ENCODE data around the gene PCCB. TPM values are rescaled to one million over a fixed set of nuclear protein-coding genes. Genes with fewer than 3 reads are reported as not detected.

The PCCB gene
- total and polyA plus RNA-seq, 7 experiments from 2014 or later = 13.6 to 30.9 (median 19.3) TPM

DNA sequence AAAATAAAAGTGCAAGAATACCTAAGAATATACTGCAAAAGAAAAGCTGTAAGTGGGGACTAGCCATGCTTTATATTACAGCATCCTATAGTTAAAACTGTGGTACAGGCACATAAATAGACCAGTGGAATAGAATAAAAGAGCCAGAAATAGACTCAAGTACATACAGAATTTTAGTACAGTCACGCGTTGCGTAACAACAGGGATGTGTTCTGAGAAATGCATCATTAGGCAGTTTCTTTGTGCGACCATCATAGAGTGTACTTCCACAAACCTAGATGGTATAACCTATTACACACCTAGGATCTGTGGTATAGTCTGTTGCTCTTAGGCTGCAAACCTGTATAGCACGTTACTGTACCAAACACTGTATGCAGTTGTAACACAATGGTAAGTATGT is 61.8 kb downstream of the PCCB start:
- intact Hi-C loops (cut with micrococcal nuclease) = no loop called here
- DNase-seq (no peak), ATAC-seq (no peak)
- H3K9me3 Mint-ChIP-seq = peaks cover 0 to 1% (median 0%) of the 10 kb centered on the region in 11 donors
- peaks cover 0 to 2% (median 0%) of the 10 kb centered on the region in 7 donors for H3K4me1 Mint-ChIP-seq
- Histone ChIP-seq H3K4me3 (ENCODE audit: low read length) (no peak overlapping the region), H3K36me3 (ENCODE audit: control insufficient read depth in 2 of 3, insufficient read depth in 3 of 3, low read length in 3 of 3) (peaks cover 0 to 5% (median 0%) of the 10 kb centered on the region in 3 experiments), H3K27ac (ENCODE audit: low read depth, low read length) (no peak overlapping the region), H3K4me1 (ENCODE audit: control insufficient read depth in 2 of 2, insufficient read depth in 2 of 2, low read length in 2 of 2) (no peaks in the 10 kb centered on the region), H3K27me3 (ENCODE audit: control insufficient read depth in 2 of 2, insufficient read depth in 2 of 2, low read length in 2 of 2) (no peaks in the 10 kb centered on the region), H3K9me3 (ENCODE audit: control insufficient read depth in 2 of 3, low read length in 3 of 3) (no peaks in the 10 kb centered on the region)
- no peak overlapping the region for H3K4me3 Mint-ChIP-seq
- ChIA-PET POLR2A (no interaction called here), CTCF (interaction anchor here (0.6 kb wide), 1 partner anchor 27 kb away, joined by 4 read pairs; no protein-coding TSS in a partner anchor)
- no peaks in the 10 kb centered on the region for H3K27me3 Mint-ChIP-seq
- peaks cover 0 to 59% (median 36%) of the 10 kb centered on the region in 5 donors for H3K36me3 Mint-ChIP-seq
- no peak overlapping the region for H3K27ac Mint-ChIP-seq

GRCh38 chr3:136326316-136326715 is 76.2 kb downstream of the PCCB start:
- Mint-ChIP-seq H3K4me3 (no peak overlapping the region), H3K4me1 (peaks cover 0 to 4% (median 0%) of the 10 kb centered on the region in 7 donors), H3K9me3 (peaks cover 6 to 33% (median 28%) of the 10 kb centered on the region in 11 donors), H3K36me3 (peaks cover 20 to 83% (median 68%) of the 10 kb centered on the region in 5 donors), H3K27me3 (no peaks in the 10 kb centered on the region), H3K27ac (no peak overlapping the region)
- H3K27ac ChIP-seq (ENCODE audit: low read depth, low read length) = no peak overlapping the region
- DNase-seq = no peak
- H3K4me3 ChIP-seq (ENCODE audit: low read length) = no peak overlapping the region
- H3K36me3 ChIP-seq (ENCODE audit: control insufficient read depth in 2 of 3, insufficient read depth in 3 of 3, low read length in 3 of 3) = peaks cover 0 to 50% (median 9%) of the 10 kb centered on the region in 3 experiments
- H3K27me3 ChIP-seq (ENCODE audit: control insufficient read depth in 2 of 2, insufficient read depth in 2 of 2, low read length in 2 of 2) = no peaks in the 10 kb centered on the region
- no peaks in the 10 kb centered on the region for H3K4me1 ChIP-seq (ENCODE audit: control insufficient read depth in 2 of 2, insufficient read depth in 2 of 2, low read length in 2 of 2)
- intact Hi-C loops (cut with micrococcal nuclease) = no loop called here
- no peak for ATAC-seq
- ChIA-PET POLR2A (interaction anchor here (0.5 kb wide), 1 partner anchor 29 kb away, joined by 3 read pairs; no protein-coding TSS in a partner anchor), CTCF (no interaction called here)
- peaks cover 0 to 14% (median 5%) of the 10 kb centered on the region in 3 experiments for H3K9me3 ChIP-seq (ENCODE audit: control insufficient read depth in 2 of 3, low read length in 3 of 3)

DNA sequence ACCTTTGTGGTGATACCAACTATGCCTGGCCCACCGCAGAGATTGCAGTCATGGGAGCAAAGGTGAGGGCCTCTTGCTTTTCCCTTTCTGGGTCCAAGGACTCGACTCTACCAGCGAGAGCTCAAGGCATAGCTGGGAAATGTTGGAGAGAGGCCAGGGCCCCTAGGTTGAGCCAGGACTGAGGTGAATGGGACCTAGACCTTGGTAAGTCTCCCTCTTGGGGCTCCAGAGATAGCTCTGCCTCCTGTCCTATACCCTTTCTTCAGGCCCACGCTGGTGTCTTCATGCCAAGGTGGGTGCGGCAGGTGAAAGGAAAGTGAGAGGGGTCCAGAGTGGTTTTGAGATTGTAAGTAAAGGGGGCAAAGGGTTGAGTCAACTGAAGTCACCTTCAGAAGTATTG is 77.5 kb downstream of the PCCB start:
- Mint-ChIP-seq H3K27me3 (no peaks in the 10 kb centered on the region), H3K36me3 (peaks cover 11 to 79% (median 60%) of the 10 kb centered on the region in 5 donors), H3K4me3 (no peak overlapping the region), H3K4me1 (peaks cover 0 to 4% (median 0%) of the 10 kb centered on the region in 7 donors), H3K9me3 (peaks cover 0 to 20% (median 17%) of the 10 kb centered on the region in 11 donors), H3K27ac (no peak overlapping the region)
- Histone ChIP-seq H3K4me1 (ENCODE audit: control insufficient read depth in 2 of 2, insufficient read depth in 2 of 2, low read length in 2 of 2) (no peaks in the 10 kb centered on the region), H3K4me3 (ENCODE audit: low read length) (no peak overlapping the region), H3K27me3 (ENCODE audit: control insufficient read depth in 2 of 2, insufficient read depth in 2 of 2, low read length in 2 of 2) (no peaks in the 10 kb centered on the region), H3K36me3 (ENCODE audit: control insufficient read depth in 2 of 3, insufficient read depth in 3 of 3, low read length in 3 of 3) (peaks cover 0 to 46% (median 9%) of the 10 kb centered on the region in 3 experiments), H3K9me3 (ENCODE audit: control insufficient read depth in 2 of 3, low read length in 3 of 3) (peaks cover 0 to 6% (median 5%) of the 10 kb centered on the region in 3 experiments), H3K27ac (ENCODE audit: low read depth, low read length) (no peak overlapping the region)
- ATAC-seq = no peak
- ChIA-PET POLR2A (interaction anchor here (0.6 kb wide), 1 partner anchor 78 kb away, joined by 3 read pairs; no protein-coding TSS in a partner anchor), CTCF (interaction anchor here (0.5 to 1.5 kb wide), 2 partner anchors 30 to 686 kb away, joined by 3 to 4 read pairs; no protein-coding TSS in a partner anchor)
- no peak for DNase-seq
- intact Hi-C loops (cut with micrococcal nuclease) = no loop called here

- Mint-ChIP-seq H3K4me1 (peaks cover 0 to 4% (median 0%) of the 10 kb centered on the region in 7 donors), H3K27ac (no peak overlapping the region), H3K9me3 (peaks cover 0 to 4% (median 0%) of the 10 kb centered on the region in 11 donors), H3K36me3 (peaks cover 3 to 79% (median 64%) of the 10 kb centered on the region in 5 donors), H3K4me3 (no peak overlapping the region), H3K27me3 (no peaks in the 10 kb centered on the region)
- no peaks in the 10 kb centered on the region for H3K4me1 ChIP-seq (ENCODE audit: control insufficient read depth in 2 of 2, insufficient read depth in 2 of 2, low read length in 2 of 2)
- no peak overlapping the region for H3K27ac ChIP-seq (ENCODE audit: low read depth, low read length)
- no peak overlapping the region for H3K4me3 ChIP-seq (ENCODE audit: low read length)
- intact Hi-C loops (cut with micrococcal nuclease) = no loop called here
- peaks cover 0 to 50% (median 13%) of the 10 kb centered on the region in 3 experiments for H3K36me3 ChIP-seq (ENCODE audit: control insufficient read depth in 2 of 3, insufficient read depth in 3 of 3, low read length in 3 of 3)
- no peak for DNase-seq
- CTCF ChIA-PET = no interaction called here
- POLR2A ChIA-PET = no interaction called here
- H3K27me3 ChIP-seq (ENCODE audit: control insufficient read depth in 2 of 2, insufficient read depth in 2 of 2, low read length in 2 of 2) = no peaks in the 10 kb centered on the region
- no peak for ATAC-seq
- no peaks in the 10 kb centered on the region for H3K9me3 ChIP-seq (ENCODE audit: control insufficient read depth in 2 of 3, low read length in 3 of 3)
Observed at GRCh38 chr3:136329593-136329992, 79.5 kb downstream of the PCCB start.

GRCh38 chr3:136330900-136331299 is 80.8 kb downstream of the PCCB start:
- peaks cover 0 to 59% (median 13%) of the 10 kb centered on the region in 3 experiments for H3K36me3 ChIP-seq (ENCODE audit: control insufficient read depth in 2 of 3, insufficient read depth in 3 of 3, low read length in 3 of 3)
- CTCF ChIA-PET = no interaction called here
- peaks cover 3 to 81% (median 58%) of the 10 kb centered on the region in 5 donors for H3K36me3 Mint-ChIP-seq
- no peaks in the 10 kb centered on the region for H3K9me3 ChIP-seq (ENCODE audit: control insufficient read depth in 2 of 3, low read length in 3 of 3)
- no peaks in the 10 kb centered on the region for H3K27me3 Mint-ChIP-seq
- peaks cover 0 to 4% (median 0%) of the 10 kb centered on the region in 7 donors for H3K4me1 Mint-ChIP-seq
- no peak for ATAC-seq
- no peak overlapping the region for H3K4me3 Mint-ChIP-seq
- H3K27ac ChIP-seq (ENCODE audit: low read depth, low read length) = no peak overlapping the region
- no peak overlapping the region for H3K4me3 ChIP-seq (ENCODE audit: low read length)
- H3K4me1 ChIP-seq (ENCODE audit: control insufficient read depth in 2 of 2, insufficient read depth in 2 of 2, low read length in 2 of 2) = no peaks in the 10 kb centered on the region
- H3K27ac Mint-ChIP-seq = peak overlapping the region in 1 of 9 donors; percentile 2
- no peak for DNase-seq
- H3K9me3 Mint-ChIP-seq = peaks cover 0 to 2% (median 0%) of the 10 kb centered on the region in 11 donors
- POLR2A ChIA-PET = no interaction called here
- intact Hi-C loops (cut with micrococcal nuclease) = loop anchor here in 1 of 2 donors (5.0 kb wide), 1 partner anchor 79 kb away; the partner anchor contains the start of gene PCCB
- no peaks in the 10 kb centered on the region for H3K27me3 ChIP-seq (ENCODE audit: control insufficient read depth in 2 of 2, insufficient read depth in 2 of 2, low read length in 2 of 2)

DNA sequence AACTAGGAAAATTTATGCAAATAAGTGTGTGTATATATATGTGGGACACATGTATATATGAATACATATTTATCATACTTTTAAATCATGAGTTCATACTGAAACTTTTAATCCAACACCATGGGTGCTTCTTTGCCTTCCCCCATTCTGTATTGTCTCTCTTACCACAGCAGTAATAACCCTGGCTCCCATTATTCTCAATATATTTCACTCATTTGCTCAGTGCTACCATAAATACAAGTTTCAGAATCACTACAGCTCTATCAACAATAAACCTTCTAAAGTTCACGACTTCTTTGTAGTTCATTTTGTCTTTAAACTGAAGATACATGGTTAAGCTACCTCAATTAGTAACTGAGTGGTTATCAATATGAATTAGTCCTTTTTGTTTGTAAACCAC is 82.2 kb downstream of the PCCB start:
- Mint-ChIP-seq H3K9me3 (peaks cover 0 to 2% (median 0%) of the 10 kb centered on the region in 11 donors), H3K27me3 (no peaks in the 10 kb centered on the region), H3K27ac (peak overlapping the region in 3 of 9 donors; percentile 6 to 53 (median 17)), H3K4me1 (peaks cover 0 to 4% (median 0%) of the 10 kb centered on the region in 7 donors), H3K4me3 (no peak overlapping the region), H3K36me3 (peaks cover 0 to 81% (median 49%) of the 10 kb centered on the region in 5 donors)
- DNase-seq = no peak
- ChIA-PET POLR2A (interaction anchor here (0.9 kb wide), 2 partner anchors 136 to 553 kb away, joined by 3 read pairs; no protein-coding TSS in a partner anchor), CTCF (no interaction called here)
- no peaks in the 10 kb centered on the region for H3K9me3 ChIP-seq (ENCODE audit: control insufficient read depth in 2 of 3, low read length in 3 of 3)
- no peak overlapping the region for H3K4me3 ChIP-seq (ENCODE audit: low read length)
- H3K27me3 ChIP-seq (ENCODE audit: control insufficient read depth in 2 of 2, insufficient read depth in 2 of 2, low read length in 2 of 2) = no peaks in the 10 kb centered on the region
- no peaks in the 10 kb centered on the region for H3K4me1 ChIP-seq (ENCODE audit: control insufficient read depth in 2 of 2, insufficient read depth in 2 of 2, low read length in 2 of 2)
- peaks cover 0 to 54% (median 5%) of the 10 kb centered on the region in 3 experiments for H3K36me3 ChIP-seq (ENCODE audit: control insufficient read depth in 2 of 3, insufficient read depth in 3 of 3, low read length in 3 of 3)
- no peak for ATAC-seq
- H3K27ac ChIP-seq (ENCODE audit: low read depth, low read length) = no peak overlapping the region
- intact Hi-C loops (cut with micrococcal nuclease) = loop anchor here in 1 of 2 donors (5.0 kb wide), 1 partner anchor 80 kb away; the partner anchor contains the start of gene PCCB
